ENCODE data around the gene PCYOX1L.

- TF ChIP-seq CTCF (IDR thresholded peaks at IDR 0.05; ENCODE audit: low read depth, low read length) (no peak), EZH2phosphoT487 (IDR thresholded peaks at IDR 0.05; ENCODE audit: low read depth) (no peak)
Observed at GRCh38 chr5:149310947-149311658, 46.7 kb upstream of the PCYOX1L start.
